ENCODE results near the gene HMMR.

DNA sequence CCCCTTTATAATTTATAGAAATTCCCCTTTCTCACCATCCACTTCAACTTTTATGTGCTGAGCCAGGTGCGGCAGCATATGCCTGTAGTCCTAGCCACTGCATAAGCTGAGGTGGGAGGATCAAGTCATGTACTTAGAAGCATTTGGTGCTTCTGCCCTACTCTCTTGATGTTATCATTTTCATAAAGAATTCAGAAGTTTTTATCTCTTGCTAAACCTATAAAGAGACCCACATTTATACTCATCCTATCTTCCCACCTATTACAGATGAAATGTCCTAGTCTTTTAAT is 18.5 kb downstream of the HMMR start:
- TF ChIP-seq, protein P1, sequence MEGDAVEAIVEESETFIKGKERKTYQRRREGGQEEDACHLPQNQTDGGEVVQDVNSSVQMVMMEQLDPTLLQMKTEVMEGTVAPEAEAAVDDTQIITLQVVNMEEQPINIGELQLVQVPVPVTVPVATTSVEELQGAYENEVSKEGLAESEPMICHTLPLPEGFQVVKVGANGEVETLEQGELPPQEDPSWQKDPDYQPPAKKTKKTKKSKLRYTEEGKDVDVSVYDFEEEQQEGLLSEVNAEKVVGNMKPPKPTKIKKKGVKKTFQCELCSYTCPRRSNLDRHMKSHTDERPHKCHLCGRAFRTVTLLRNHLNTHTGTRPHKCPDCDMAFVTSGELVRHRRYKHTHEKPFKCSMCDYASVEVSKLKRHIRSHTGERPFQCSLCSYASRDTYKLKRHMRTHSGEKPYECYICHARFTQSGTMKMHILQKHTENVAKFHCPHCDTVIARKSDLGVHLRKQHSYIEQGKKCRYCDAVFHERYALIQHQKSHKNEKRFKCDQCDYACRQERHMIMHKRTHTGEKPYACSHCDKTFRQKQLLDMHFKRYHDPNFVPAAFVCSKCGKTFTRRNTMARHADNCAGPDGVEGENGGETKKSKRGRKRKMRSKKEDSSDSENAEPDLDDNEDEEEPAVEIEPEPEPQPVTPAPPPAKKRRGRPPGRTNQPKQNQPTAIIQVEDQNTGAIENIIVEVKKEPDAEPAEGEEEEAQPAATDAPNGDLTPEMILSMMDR (IDR thresholded peaks at IDR 0.05), result no peak
- TF ChIP-seq POLR2A (IDR thresholded peaks at IDR 0.05) (no peak), POLR2AphosphoS5 (IDR thresholded peaks at IDR 0.05) (no peak)

Measured in breast epithelium (tissue), 3 donors.